NCI-H1417 (cell line): Measurements from ENCODE around the gene SCNN1B.
A peak's percentile ranks its signal among the peaks of the same experiment; 100 is the strongest.
"Not testable (repeated sequence)": the region's sequence is repeated elsewhere in the genome, so short reads cannot be mapped to it uniquely, and the experiment has no call there.

Experiments
- DNase-seq, 3 experiments: peaks; one replicate each; lab custom pipeline; 2025; lab: John Stamatoyannopoulos, UW

SCNN1B gene

GRCh38 chr16:23381702-23382101 lies 79.6 kb downstream of the SCNN1B start:
- DNase-seq = not testable (repeated sequence)

GRCh38 chr16:23382279-23382678 lies 80.2 kb downstream of the SCNN1B start:
- DNase-seq = peak in 2 of 3 experiments; percentile 34 to 70

- no peak for DNase-seq
Observed at GRCh38 chr16:23383881-23384280, 81.8 kb downstream of the SCNN1B start.

- DNase-seq = no peak
Observed at GRCh38 chr16:23384878-23385277, 82.8 kb downstream of the SCNN1B start.

- no peak for DNase-seq
Observed at GRCh38 chr16:23385441-23385840, 83.3 kb downstream of the SCNN1B start.

GRCh38 chr16:23387666-23388065 lies 85.6 kb downstream of the SCNN1B start:
- no peak for DNase-seq

GRCh38 chr16:23388786-23389185 lies 86.7 kb downstream of the SCNN1B start:
- DNase-seq = no peak

- DNase-seq = no peak
Observed at GRCh38 chr16:23389201-23389600, 87.1 kb downstream of the SCNN1B start.

- not testable (repeated sequence) for DNase-seq
Observed at GRCh38 chr16:23389936-23390335, 87.8 kb downstream of the SCNN1B start.

- DNase-seq = no peak
Observed at GRCh38 chr16:23391381-23392222, 89.5 kb downstream of the SCNN1B start.

- no peak for DNase-seq
Observed at GRCh38 chr16:23392223-23392600, 90.1 kb downstream of the SCNN1B start.

GRCh38 chr16:23394141-23394831 lies 92.2 kb downstream of the SCNN1B start:
- no peak for DNase-seq

GRCh38 chr16:23395732-23396131 lies 93.6 kb downstream of the SCNN1B start:
- DNase-seq = no peak

- no peak for DNase-seq
Observed at GRCh38 chr16:23397464-23397863, 95.4 kb downstream of the SCNN1B start.

- DNase-seq = no peak
Observed at GRCh38 chr16:23398987-23399805, 97.1 kb downstream of the SCNN1B start.

- not testable (repeated sequence) for DNase-seq
Observed at GRCh38 chr16:23400447-23400846, 98.3 kb downstream of the SCNN1B start.

- no peak for DNase-seq
Observed at GRCh38 chr16:23401139-23401538, 99.0 kb downstream of the SCNN1B start.

- DNase-seq = no peak
Observed at GRCh38 chr16:23402100-23402499, 100.0 kb downstream of the SCNN1B start.

GRCh38 chr16:23403547-23403946 lies 101.4 kb downstream of the SCNN1B start:
- DNase-seq = no peak

- DNase-seq = no peak
Observed at GRCh38 chr16:23406024-23406423, 103.9 kb downstream of the SCNN1B start.

- no peak for DNase-seq
Observed at GRCh38 chr16:23406546-23407240, 104.6 kb downstream of the SCNN1B start.
